NCI-H2081 (cell line): Measurements from ENCODE around the gene NAPB.
"Not testable (repeated sequence)": the region's sequence is repeated elsewhere in the genome, so short reads cannot be mapped to it uniquely, and the experiment has no call there.

Source experiments
- DNase-seq, 2 experiments: peaks; one replicate each; lab custom pipeline; 2025; lab: John Stamatoyannopoulos, UW

The NAPB gene

GRCh38 chr20:23420943-23421931, at the start of gene NAPB:
NAPB (minus strand) TSS chr20:23421488; CDS start chr20:23421402, 86 bp downstream.
- DNase-seq = peak; percentile 94

- not testable (repeated sequence) for DNase-seq
These were observed 45.7 kb upstream of the NAPB start for GRCh38 chr20:23466961-23467360.

GRCh38 chr20:23461180-23461579, 39.9 kb upstream of the NAPB start:
- DNase-seq = no peak

- DNase-seq = no peak
These were observed 38.3 kb upstream of the NAPB start for GRCh38 chr20:23459461-23460150.

- DNase-seq = no peak
These were observed 35.6 kb upstream of the NAPB start for GRCh38 chr20:23456873-23457272.

- DNase-seq = peak; percentile 1 to 55
These were observed 35.1 kb upstream of the NAPB start for GRCh38 chr20:23456409-23456808.

- no peak for DNase-seq
These were observed 34.4 kb upstream of the NAPB start for GRCh38 chr20:23455639-23456038.

GRCh38 chr20:23454816-23455215, 33.5 kb upstream of the NAPB start:
- DNase-seq = no peak

GRCh38 chr20:23453549-23454543, 32.6 kb upstream of the NAPB start:
- no peak for DNase-seq

GRCh38 chr20:23452776-23453175, 31.5 kb upstream of the NAPB start, which contains the start of gene CST11:
CST11 (minus strand) TSS chr20:23452876; CDS start chr20:23452811, 65 bp downstream.
- no peak for DNase-seq

- no peak for DNase-seq
These were observed 30.7 kb upstream of the NAPB start for GRCh38 chr20:23451956-23452487.

GRCh38 chr20:23450877-23451276, 29.6 kb upstream of the NAPB start:
- no peak for DNase-seq

- DNase-seq = no peak
These were observed 28.1 kb upstream of the NAPB start for GRCh38 chr20:23449421-23449820.

- no peak for DNase-seq
These were observed 26.9 kb upstream of the NAPB start for GRCh38 chr20:23448167-23448566.

GRCh38 chr20:23446505-23446904, 25.2 kb upstream of the NAPB start:
- peak; percentile 15 to 51 for DNase-seq

- no peak for DNase-seq
These were observed 24.4 kb upstream of the NAPB start for GRCh38 chr20:23445596-23446217.

GRCh38 chr20:23444859-23445258, 23.6 kb upstream of the NAPB start:
- no peak for DNase-seq

GRCh38 chr20:23442436-23442835, 21.1 kb upstream of the NAPB start:
- DNase-seq = no peak

- DNase-seq = peak; percentile 59 to 61
These were observed 20.6 kb upstream of the NAPB start for GRCh38 chr20:23441850-23442313.

GRCh38 chr20:23440004-23440403, 18.7 kb upstream of the NAPB start:
- DNase-seq = no peak

- DNase-seq = no peak
These were observed 17.4 kb upstream of the NAPB start for GRCh38 chr20:23438661-23439060.
